Measurements from ENCODE around the gene ZSCAN25. TPM values are rescaled to one million over a fixed set of nuclear protein-coding genes. Genes with fewer than 3 reads are reported as not detected.

The ZSCAN25 gene
- total RNA-seq, 2 donors from 2014 or later: 12.7 to 25.7 TPM

GRCh38 chr7:99622596-99622995 lies 5.8 kb downstream of the ZSCAN25 start:
- peaks cover 9 to 63% of the 10 kb centered on the region in 2 donors for H3K36me3 ChIP-seq (replicated peaks in 1 of 2; ENCODE audit: insufficient read depth in 1 of 2, low read depth in 2 of 2)
- H3K4me3 ChIP-seq: no peak overlapping the region
- DNase-seq (no peak), ATAC-seq (no peak)
- H3K27ac ChIP-seq: no peak overlapping the region
- H3K4me1 ChIP-seq: peaks cover 6% of the 10 kb centered on the region
- H3K27me3 ChIP-seq: no peaks in the 10 kb centered on the region
- WGBS, 2 donors: 80 to 86% methylated on average over 10 of the region's 10 CpGs
- intact Hi-C loops (cut with DNase I): no loop called here
- no peaks in the 10 kb centered on the region for H3K9me3 ChIP-seq
- TF ChIP-seq POLR2A (IDR thresholded peaks at IDR 0.05) (no peak), CTCF (IDR thresholded peaks at IDR 0.05) (no peak)

GRCh38 chr7:99623091-99623693 lies 6.4 kb downstream of the ZSCAN25 start:
- ATAC-seq: no peak

GRCh38 chr7:99623702-99624447 lies 7.1 kb downstream of the ZSCAN25 start:
- no peaks in the 10 kb centered on the region for H3K9me3 ChIP-seq
- TF ChIP-seq POLR2A (IDR thresholded peaks at IDR 0.05): no peak
- TF ChIP-seq CTCF (IDR thresholded peaks at IDR 0.05): no peak
- ATAC-seq (no peak), DNase-seq (no peak)
- intact Hi-C loops (cut with DNase I): no loop called here
- H3K4me3 ChIP-seq: no peak overlapping the region
- H3K27ac ChIP-seq: no peak overlapping the region
- no peaks in the 10 kb centered on the region for H3K27me3 ChIP-seq
- H3K36me3 ChIP-seq (replicated peaks in 1 of 2; ENCODE audit: insufficient read depth in 1 of 2, low read depth in 2 of 2): peaks cover 8 to 67% of the 10 kb centered on the region in 2 donors
- 76 to 85% methylated on average over 7 to 9 of the region's 9 CpGs for WGBS, 2 donors
- H3K4me1 ChIP-seq: no peaks in the 10 kb centered on the region

More at GRCh38 chr7:99623091-99623693, 6.4 kb downstream of the ZSCAN25 start:
- Histone ChIP-seq H3K27ac (no peak overlapping the region), H3K27me3 (no peaks in the 10 kb centered on the region), H3K9me3 (no peaks in the 10 kb centered on the region), H3K36me3 (replicated peaks in 1 of 2; ENCODE audit: insufficient read depth in 1 of 2, low read depth in 2 of 2) (peaks cover 9 to 64% of the 10 kb centered on the region in 2 donors), H3K4me1 (peaks cover under 1% of the 10 kb centered on the region), H3K4me3 (no peak overlapping the region)
- TF ChIP-seq POLR2A (IDR thresholded peaks at IDR 0.05) (no peak), CTCF (IDR thresholded peaks at IDR 0.05) (no peak)
- 66 to 80% methylated on average over 5 to 7 of the region's 7 CpGs for WGBS, 2 donors
- intact Hi-C loops (cut with DNase I): no loop called here
- no peak for DNase-seq

GRCh38 chr7:99624484-99624883 lies 7.7 kb downstream of the ZSCAN25 start:
- ATAC-seq (no peak), DNase-seq (peak in 1 of 4 donors; percentile 17)
- H3K9me3 ChIP-seq: no peaks in the 10 kb centered on the region
- peaks cover 2 to 65% of the 10 kb centered on the region in 2 donors for H3K36me3 ChIP-seq (replicated peaks in 1 of 2; ENCODE audit: insufficient read depth in 1 of 2, low read depth in 2 of 2)
- H3K4me1 ChIP-seq: no peaks in the 10 kb centered on the region
- intact Hi-C loops (cut with DNase I): no loop called here
- H3K27me3 ChIP-seq: no peaks in the 10 kb centered on the region
- TF ChIP-seq CTCF (IDR thresholded peaks at IDR 0.05): no peak
- TF ChIP-seq POLR2A (IDR thresholded peaks at IDR 0.05): no peak
- WGBS, 2 donors: 85 to 93% methylated on average over 16 of the region's 16 CpGs
- no peak overlapping the region for H3K4me3 ChIP-seq
- H3K27ac ChIP-seq: no peak overlapping the region
